GM19238 (cell line): Measurements from ENCODE around the gene PPP1R11.

Source experiments
- DNase-seq: peaks from one replicate; pipeline ENCODE4 v3.0.0; 2011; ENCODE audit warnings: low spot score; ENCODE audit not compliant: insufficient read length

The PPP1R11 gene

GRCh38 chr6:30061858-30062458, 5.0 kb upstream of the PPP1R11 start:
- no peak for DNase-seq

- no peak for DNase-seq
Measured at GRCh38 chr6:30062471-30063178, 4.4 kb upstream of the PPP1R11 start.

- no peak for DNase-seq
Measured at GRCh38 chr6:30063315-30063714, 3.7 kb upstream of the PPP1R11 start.

GRCh38 chr6:30066082-30066481, 916 bp upstream of the PPP1R11 start:
- no peak for DNase-seq

GRCh38 chr6:30067460-30068139, 602 bp downstream of the PPP1R11 start:
- DNase-seq: no peak

- DNase-seq: no peak
Measured at GRCh38 chr6:30071081-30071818, 4.3 kb downstream of the PPP1R11 start.

- DNase-seq: no peak
Measured at GRCh38 chr6:30071858-30072257, 4.9 kb downstream of the PPP1R11 start.

GRCh38 chr6:30073489-30074235, 6.7 kb downstream of the PPP1R11 start:
- DNase-seq: no peak

- no peak for DNase-seq
Measured at GRCh38 chr6:30074331-30075093, 7.5 kb downstream of the PPP1R11 start.

GRCh38 chr6:30075094-30075789, 8.2 kb downstream of the PPP1R11 start, which contains the start of gene RNF39:
Gene RNF39 (minus strand): TSS chr6:30075769. CDS start chr6:30075585, 184 bp downstream.
- DNase-seq: no peak

- no peak for DNase-seq
Measured at GRCh38 chr6:30075790-30076732, 9.1 kb downstream of the PPP1R11 start.

GRCh38 chr6:30077218-30077617, 10.2 kb downstream of the PPP1R11 start:
- DNase-seq: no peak

- DNase-seq: no peak
Measured at GRCh38 chr6:30087876-30088275, 20.9 kb downstream of the PPP1R11 start.

GRCh38 chr6:30091577-30092381, 24.8 kb downstream of the PPP1R11 start:
- no peak for DNase-seq

GRCh38 chr6:30092852-30093543, 26.0 kb downstream of the PPP1R11 start:
- DNase-seq: no peak

- DNase-seq: no peak
Measured at GRCh38 chr6:30093951-30094661, 27.1 kb downstream of the PPP1R11 start.

- DNase-seq: no peak
Measured at GRCh38 chr6:30096829-30097228, 29.8 kb downstream of the PPP1R11 start.
